ENCODE data around the gene CD164L2. TPM values are rescaled to one million over a fixed set of nuclear protein-coding genes. Genes with fewer than 3 reads are reported as not detected.

CD164L2 gene
- total RNA-seq, 1 experiment from 2014 or later, result not detected

GRCh38 chr1:27363766-27364695, 19.1 kb downstream of the CD164L2 start:
- DNase-seq, result no peak
- ChIA-PET CTCF (no interaction called here), POLR2A (no interaction called here)
- H3K4me3 ChIP-seq (ENCODE audit: low read depth, low read length), result no peak overlapping the region
- BruUV-seq (replicated peaks), result no TSS peak
- Mint-ChIP-seq H3K4me3 (ENCODE audit: unreplicated experiment) (peak overlapping the region; percentile 53), H3K27ac (ENCODE audit: unreplicated experiment) (no peak overlapping the region), H3K27me3 (ENCODE audit: insufficient read depth, unreplicated experiment) (no peaks in the 10 kb centered on the region), H3K36me3 (ENCODE audit: insufficient read depth, unreplicated experiment) (peaks cover 12% of the 10 kb centered on the region), H3K9me3 (ENCODE audit: unreplicated experiment) (no peaks in the 10 kb centered on the region), H3K4me1 (ENCODE audit: low read depth, unreplicated experiment) (peaks cover 7% of the 10 kb centered on the region)
- H3K27me3 ChIP-seq (replicated peaks; ENCODE audit: control insufficient read depth, insufficient read depth, low read length), result no peaks in the 10 kb centered on the region
- TF ChIP-seq CTCF (IDR thresholded peaks at IDR 0.05; ENCODE audit: insufficient read depth in 1 of 2, low read depth in 1 of 2, low read length in 1 of 2, severe bottlenecking in 1 of 2, unreplicated experiment in 1 of 2), result no peak
- H3K4me1 ChIP-seq, result peaks cover 16% of the 10 kb centered on the region
- intact Hi-C loops (cut with micrococcal nuclease; ENCODE audit: unreplicated experiment), result no loop called here
- no peaks in the 10 kb centered on the region for H3K36me3 ChIP-seq (ENCODE audit: control insufficient read depth, insufficient read depth, low read length)
- no peaks in the 10 kb centered on the region for H3K9me3 ChIP-seq

GRCh38 chr1:27361553-27361952, 21.6 kb downstream of the CD164L2 start:
- peaks cover 7% of the 10 kb centered on the region for H3K4me1 Mint-ChIP-seq (ENCODE audit: low read depth, unreplicated experiment)
- ChIA-PET POLR2A (no interaction called here), CTCF (no interaction called here)
- H3K4me1 ChIP-seq, result peaks cover 8% of the 10 kb centered on the region
- intact Hi-C loops (cut with micrococcal nuclease; ENCODE audit: unreplicated experiment), result no loop called here
- TF ChIP-seq CTCF (IDR thresholded peaks at IDR 0.05; ENCODE audit: insufficient read depth in 1 of 2, low read depth in 1 of 2, low read length in 1 of 2, severe bottlenecking in 1 of 2, unreplicated experiment in 1 of 2), result no peak
- no peaks in the 10 kb centered on the region for H3K9me3 Mint-ChIP-seq (ENCODE audit: unreplicated experiment)
- DNase-seq, result no peak
- no peak overlapping the region for H3K4me3 ChIP-seq (ENCODE audit: low read depth, low read length)
- H3K36me3 ChIP-seq (ENCODE audit: control insufficient read depth, insufficient read depth, low read length), result no peaks in the 10 kb centered on the region
- H3K27me3 Mint-ChIP-seq (ENCODE audit: insufficient read depth, unreplicated experiment), result no peaks in the 10 kb centered on the region
- no peak overlapping the region for H3K4me3 Mint-ChIP-seq (ENCODE audit: unreplicated experiment)
- H3K27ac Mint-ChIP-seq (ENCODE audit: unreplicated experiment), result no peak overlapping the region
- peaks cover 13% of the 10 kb centered on the region for H3K36me3 Mint-ChIP-seq (ENCODE audit: insufficient read depth, unreplicated experiment)
- H3K27me3 ChIP-seq (replicated peaks; ENCODE audit: control insufficient read depth, insufficient read depth, low read length), result no peaks in the 10 kb centered on the region
- H3K9me3 ChIP-seq, result no peaks in the 10 kb centered on the region
- no TSS peak for BruUV-seq (replicated peaks)

GRCh38 chr1:27361044-27361402, 22.1 kb downstream of the CD164L2 start:
- POLR2A ChIA-PET, result no interaction called here
- H3K9me3 ChIP-seq, result no peaks in the 10 kb centered on the region
- H3K27me3 ChIP-seq (replicated peaks; ENCODE audit: control insufficient read depth, insufficient read depth, low read length), result no peaks in the 10 kb centered on the region
- peaks cover 12% of the 10 kb centered on the region for H3K36me3 Mint-ChIP-seq (ENCODE audit: insufficient read depth, unreplicated experiment)
- intact Hi-C loops (cut with micrococcal nuclease; ENCODE audit: unreplicated experiment), result no loop called here
- no peaks in the 10 kb centered on the region for H3K27me3 Mint-ChIP-seq (ENCODE audit: insufficient read depth, unreplicated experiment)
- no peaks in the 10 kb centered on the region for H3K9me3 Mint-ChIP-seq (ENCODE audit: unreplicated experiment)
- no peak overlapping the region for H3K4me3 ChIP-seq (ENCODE audit: low read depth, low read length)
- H3K36me3 ChIP-seq (ENCODE audit: control insufficient read depth, insufficient read depth, low read length), result no peaks in the 10 kb centered on the region
- no peak overlapping the region for H3K27ac Mint-ChIP-seq (ENCODE audit: unreplicated experiment)
- no peak for TF ChIP-seq CTCF (IDR thresholded peaks at IDR 0.05; ENCODE audit: insufficient read depth in 1 of 2, low read depth in 1 of 2, low read length in 1 of 2, severe bottlenecking in 1 of 2, unreplicated experiment in 1 of 2)
- H3K4me3 Mint-ChIP-seq (ENCODE audit: unreplicated experiment), result no peak overlapping the region
- no TSS peak for BruUV-seq (replicated peaks)
- no peak for DNase-seq
- CTCF ChIA-PET, result no interaction called here
- H3K4me1 Mint-ChIP-seq (ENCODE audit: low read depth, unreplicated experiment), result peaks cover 7% of the 10 kb centered on the region
- H3K4me1 ChIP-seq, result peaks cover 8% of the 10 kb centered on the region
